Activated T-cell treated with anti-CD3 and anti-CD28 coated beads for 24 hours (primary cell): ENCODE results near the gene DDHD1.
"Not testable (repeated sequence)": the region's sequence is repeated elsewhere in the genome, so short reads cannot be mapped to it uniquely, and the experiment has no call there.

Source experiments
- DNase-seq: peaks from one replicate; pipeline ENCODE4 v3.0.0-alpha.2; 2020; ENCODE audit warnings: low read depth

Gene DDHD1

DNA sequence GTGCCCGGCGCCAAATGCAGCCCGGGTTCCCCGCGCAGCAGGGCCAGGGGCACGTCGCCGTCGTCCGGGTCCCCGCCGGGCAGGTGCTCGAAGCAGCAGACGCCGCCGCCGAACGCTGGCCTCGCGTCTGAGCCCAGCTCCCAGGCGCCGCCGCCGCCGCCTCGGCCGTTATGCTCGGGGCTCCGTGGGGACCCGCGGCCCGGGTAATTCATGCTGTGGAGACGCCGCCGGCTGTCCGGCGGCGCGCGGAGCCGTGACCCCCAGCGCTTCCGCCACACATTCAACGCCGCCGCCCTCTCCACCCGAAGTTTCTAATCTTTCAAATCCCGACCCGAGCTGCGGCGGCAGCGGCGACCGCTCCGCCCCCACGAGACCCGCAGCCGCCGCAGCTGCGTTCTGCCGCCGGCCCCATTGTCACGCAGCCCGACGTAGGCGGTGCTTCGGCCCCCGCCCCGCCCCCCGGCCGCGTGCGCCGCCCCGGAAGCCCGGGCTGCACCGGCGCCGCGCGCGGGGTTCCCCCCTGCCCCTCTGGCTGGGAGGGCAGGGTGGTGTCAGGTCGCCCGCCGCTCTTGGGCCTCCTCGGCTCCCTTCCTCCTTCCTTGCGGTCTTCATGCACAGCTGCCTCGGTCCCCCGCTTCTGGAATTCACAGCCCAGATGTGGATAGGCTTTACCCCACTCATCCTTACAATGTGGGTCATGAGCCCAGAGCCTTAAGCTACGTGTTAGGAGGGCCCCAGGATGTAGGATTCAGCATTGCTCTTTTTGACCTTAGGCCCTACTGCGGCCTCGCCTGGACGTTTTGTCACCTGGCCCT lies at the start of gene DDHD1:
Gene DDHD1 (minus strand): TSS at position 437 of the 815 bp plus-strand sequence. CDS start 225 bp downstream, at position 212.
- peak; percentile 81 for DNase-seq

DNA sequence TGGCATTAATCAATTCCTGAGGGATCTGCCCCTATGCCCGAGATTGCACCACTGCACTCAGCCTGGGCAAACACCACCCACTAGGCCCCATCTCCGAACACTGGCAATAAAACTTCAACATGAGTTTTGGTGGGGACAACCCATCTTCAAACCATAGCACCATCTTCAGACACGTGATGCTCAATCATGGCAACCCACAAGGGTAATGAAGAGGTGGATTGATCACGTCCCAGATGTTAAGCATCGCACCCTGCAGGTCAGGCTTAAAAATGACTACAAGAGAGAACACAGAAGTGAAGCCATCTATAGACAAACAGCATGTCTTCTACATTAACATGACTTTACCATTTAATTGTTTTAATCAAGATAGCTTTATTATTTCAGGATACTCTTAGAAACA lies 42.8 kb upstream of the DDHD1 start:
- no peak for DNase-seq

DNA sequence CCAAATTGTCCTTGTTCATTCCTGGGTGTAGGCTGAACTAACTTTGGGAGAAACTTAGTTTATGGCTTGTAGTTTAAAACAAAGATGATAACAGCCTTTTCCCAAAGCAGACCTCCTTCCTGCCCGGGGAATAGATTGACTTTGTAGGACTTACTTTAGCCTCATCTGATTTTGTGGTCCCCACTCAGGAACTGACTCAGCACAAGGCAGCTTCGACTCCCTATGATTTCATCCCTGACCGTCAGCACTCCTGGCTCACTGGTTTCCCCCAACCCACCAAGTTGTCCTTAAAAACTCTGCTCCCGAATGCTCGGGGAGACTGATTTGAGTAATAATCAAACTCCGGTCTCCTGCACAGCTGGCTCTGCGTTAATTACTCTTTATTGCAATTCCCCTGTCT lies 40.1 kb upstream of the DDHD1 start:
- DNase-seq: no peak

DNA sequence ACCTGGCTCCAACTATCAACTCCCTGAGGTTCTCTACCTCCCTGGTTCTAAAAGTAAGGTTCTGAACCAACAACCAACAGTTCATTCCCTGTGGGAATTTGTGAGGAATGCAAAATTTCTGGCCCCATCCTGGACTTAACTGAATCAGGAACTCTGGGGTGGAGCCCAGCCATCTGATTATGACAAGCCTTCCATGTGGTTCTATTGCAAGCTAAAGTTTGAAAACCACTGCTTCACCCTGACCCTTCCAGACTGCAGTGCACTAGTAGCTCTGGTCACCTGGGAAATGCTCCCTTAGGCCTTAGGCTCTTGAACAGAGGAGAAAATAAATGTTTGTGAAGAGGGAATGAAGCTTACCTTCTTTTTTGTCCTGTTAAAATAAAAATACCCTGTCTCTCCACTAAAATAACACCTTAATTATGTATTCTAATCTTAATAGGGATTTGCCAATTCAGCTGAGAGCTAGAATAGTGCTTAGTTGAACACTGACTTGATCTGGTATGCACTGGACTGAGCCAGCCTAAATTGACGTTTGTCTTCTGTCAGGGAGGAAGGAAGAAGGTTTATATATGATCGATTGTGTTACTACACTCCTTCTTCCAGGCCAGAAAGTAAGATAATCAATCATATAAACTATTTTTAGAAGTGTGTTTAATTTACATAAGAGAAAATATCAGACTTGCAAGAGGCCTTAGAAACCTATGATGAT lies 39.1 kb upstream of the DDHD1 start:
- no peak for DNase-seq

DNA sequence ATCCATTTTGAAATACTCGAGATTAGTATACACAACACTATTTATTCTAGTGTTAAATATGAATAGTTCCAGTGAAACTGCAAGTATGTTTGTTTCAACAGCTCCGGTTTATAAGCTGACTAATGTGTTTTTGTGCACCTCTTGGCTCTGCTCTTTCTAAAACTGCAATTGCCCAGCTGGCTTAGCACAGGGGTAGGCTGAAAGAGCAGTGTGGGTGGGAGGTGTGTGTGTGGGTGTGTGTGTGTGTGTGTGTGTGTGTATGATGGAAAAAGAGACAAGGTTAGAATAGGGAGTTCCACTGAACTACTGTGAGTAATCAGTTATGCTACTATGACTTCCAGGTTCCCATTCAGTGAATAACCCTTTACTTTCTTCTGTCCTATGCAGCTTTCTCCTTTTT lies 37.8 kb upstream of the DDHD1 start:
- DNase-seq: peak; percentile 57

DNA sequence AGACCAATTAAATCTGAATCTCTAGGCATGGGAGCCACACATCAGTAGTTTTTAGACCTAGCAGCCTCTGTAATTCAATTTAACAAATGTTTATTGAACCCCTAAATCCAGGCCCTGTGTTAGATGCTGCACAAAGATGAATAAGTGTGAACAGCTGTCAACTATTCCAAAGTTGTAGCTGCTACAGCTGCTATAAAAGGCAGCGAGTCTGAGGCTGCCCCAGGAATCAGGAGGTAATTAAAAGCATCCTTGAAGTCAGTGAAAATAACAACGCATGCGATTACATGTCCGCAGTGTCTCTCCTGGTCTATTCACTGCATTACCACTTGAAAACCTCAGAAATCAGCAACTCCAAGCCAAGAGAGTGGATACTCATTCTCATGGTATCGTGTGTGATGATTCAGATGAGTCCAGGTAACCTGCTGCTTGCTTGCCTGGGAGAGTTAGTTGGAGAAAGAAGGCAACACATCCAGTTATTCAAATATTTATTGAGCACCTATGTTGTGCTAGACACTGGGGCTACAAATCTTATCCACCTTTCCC lies 34.9 kb upstream of the DDHD1 start:
- no peak for DNase-seq

DNA sequence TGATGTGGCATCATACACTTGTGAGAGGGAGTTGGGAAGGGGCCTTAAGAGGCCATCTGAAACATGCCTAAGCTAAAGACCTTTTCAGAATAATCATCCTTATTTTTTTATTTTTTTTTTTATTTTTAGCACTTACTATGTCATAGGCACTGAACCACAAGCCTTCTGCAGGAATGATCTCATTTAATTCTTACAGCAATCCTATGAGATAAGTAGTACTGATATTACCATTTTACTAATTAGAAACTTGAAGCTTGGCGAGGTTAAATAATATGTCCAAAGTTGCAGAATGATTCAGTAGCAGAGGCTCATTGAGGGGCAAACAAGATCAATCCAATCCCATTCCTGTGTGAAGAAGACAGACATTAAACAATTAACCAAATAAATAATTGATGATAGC lies 33.4 kb upstream of the DDHD1 start:
- no peak for DNase-seq

DNA sequence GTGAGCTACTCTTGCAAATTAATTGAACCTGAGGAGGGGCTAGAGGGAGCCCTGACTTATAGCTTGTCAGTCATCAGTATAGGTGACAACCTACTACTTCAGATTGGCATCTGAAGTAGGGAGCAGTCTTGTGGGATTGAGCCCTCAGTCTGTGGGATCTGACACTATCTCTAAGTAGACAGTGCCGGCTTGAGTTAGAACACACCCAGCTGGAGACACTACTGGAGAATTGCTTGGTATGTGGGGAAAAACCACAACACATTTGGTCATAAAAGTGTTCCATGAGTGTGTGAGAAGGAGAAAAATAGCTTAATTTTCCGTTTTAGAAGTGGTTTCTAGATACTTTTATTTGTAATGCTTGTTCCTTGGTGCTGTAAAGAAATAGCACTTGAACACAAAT lies 30.5 kb upstream of the DDHD1 start:
- DNase-seq: no peak

DNA sequence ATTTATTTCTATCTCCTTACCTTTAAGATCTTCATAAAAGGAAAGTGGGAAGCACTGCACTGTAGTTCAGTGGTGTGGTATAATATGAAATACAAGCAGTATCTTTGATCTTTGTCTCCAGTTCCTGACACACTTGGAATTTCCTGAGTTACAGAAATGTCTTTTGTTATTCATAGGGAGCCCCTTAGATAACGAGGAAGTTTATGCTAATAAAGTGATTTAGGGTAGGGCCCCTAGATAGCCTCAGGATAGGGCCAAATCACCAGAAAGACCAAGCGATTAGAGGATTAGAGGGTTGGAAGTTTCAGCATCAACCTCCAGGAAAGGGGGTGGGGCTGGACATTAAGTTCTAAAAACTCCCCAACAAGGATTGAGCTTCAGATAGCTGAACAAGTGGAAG lies 29.9 kb upstream of the DDHD1 start:
- DNase-seq: no peak

DNA sequence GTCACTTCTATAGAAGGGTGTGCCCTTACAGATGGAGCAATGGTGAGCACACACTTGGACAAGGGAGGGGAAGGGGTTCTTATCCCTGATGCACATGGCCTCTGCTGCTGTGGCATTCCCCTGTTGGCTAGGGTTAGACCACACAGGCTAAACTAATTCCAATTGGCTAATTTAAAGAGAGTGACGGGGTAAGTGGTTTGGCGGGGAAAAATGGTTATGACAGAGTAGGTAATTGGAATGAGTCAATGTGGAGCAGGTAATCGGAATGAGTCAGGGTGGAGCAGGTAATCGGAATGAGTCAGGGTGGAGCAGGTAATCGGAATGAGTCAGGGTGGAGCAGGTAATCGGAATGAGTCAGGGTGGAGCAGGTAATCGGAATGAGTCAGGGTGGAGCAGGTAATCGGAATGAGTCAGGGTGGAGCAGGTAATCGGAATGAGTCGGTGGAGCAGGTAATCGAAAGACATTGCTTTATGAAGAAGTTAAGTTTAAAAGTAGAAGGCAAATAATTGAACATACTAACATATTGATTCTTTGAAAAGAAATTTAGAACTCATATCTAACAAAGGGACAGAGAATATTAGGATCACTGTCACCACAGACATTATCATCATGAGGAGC lies 28.4 kb upstream of the DDHD1 start:
- not testable (repeated sequence) for DNase-seq

DNA sequence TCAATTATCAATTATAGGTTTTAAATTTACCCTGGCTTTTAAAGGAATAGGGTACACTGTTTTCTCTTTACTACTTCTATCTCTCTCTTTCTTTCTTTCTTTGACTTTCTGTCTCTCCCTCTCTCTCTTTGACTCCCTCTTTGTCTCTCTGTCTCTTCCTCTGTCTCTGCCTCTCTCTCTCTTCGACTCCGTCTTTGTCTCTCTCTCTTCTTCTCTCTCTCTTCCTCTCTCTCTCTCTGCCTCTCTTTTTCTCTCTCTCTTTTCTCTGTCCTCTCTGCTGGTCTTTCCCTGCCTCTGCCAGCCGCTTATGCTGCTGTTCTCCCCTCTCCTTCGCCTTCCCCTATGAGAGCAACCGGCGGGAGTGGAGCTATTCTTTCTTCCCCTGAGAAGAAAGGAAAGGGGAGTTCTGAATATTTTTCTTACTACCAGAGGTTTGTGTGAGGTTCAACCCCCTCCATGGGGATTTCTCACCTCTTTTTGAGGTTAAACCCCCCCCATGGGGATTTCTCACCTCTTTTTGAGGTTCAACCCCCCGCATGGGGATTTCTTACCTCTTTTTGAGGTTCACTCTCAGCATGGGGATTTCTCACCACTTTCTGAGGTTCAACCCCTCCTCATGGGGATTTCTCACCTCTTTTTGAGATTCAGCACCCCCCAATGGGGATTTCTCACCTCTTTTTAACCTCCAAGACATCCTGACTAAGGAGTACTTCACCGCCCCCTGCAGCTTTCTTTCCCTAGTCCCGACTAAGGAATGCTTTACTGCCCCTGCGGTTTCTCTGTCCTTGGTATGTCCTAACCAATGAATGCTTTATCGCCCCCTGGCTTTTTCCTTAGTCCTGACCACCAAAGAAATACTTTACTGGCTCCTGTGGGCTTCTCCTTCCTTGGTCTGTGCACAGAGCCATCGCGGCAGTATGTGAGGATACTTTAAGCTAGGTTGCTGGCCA lies 27.4 kb upstream of the DDHD1 start:
- DNase-seq: peak; percentile 44

DNA sequence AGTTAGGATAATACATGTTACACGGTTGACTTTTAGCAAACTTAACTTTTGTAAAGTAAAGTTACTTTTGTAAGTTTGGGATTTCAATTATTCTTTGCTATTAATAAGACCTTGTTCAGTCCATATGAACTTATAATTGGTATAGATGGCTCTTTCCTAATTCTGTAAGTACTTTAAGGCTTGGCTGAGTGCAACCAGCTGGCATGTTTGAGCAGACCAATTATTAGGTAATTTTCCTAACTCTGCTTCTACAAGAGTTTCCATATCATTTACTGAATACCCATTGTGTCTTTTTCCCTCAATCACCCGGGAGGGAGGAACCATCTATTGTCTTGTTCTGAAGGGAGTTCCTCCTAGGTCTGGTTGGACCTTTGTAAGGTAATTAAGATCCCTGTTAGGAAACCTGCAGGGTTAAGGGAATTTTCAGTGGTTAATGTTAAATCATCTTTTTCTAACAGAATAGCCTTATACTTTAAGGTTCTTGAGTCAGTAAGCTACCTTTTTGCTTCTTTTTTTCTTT lies 26.4 kb upstream of the DDHD1 start:
- DNase-seq: not testable (repeated sequence)

DNA sequence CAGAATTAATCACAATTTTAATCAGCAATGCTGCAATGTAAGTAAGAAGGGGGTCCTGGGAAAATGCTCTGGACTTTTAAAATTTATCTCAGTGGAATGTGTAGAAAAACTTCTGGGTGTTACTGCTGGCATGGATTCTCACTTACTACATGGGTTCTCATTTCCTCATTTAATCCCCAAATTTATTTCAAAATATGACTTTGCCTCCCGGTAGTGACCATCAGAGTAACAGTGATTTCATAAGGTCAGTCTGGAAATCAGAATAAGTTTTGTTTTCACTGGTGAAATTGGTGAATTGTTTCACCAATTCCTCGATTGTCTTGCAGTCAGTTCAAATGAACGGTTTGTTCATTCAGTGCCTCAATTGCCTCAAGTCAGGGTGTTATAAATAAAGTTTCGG lies 22.3 kb upstream of the DDHD1 start:
- DNase-seq: no peak

DNA sequence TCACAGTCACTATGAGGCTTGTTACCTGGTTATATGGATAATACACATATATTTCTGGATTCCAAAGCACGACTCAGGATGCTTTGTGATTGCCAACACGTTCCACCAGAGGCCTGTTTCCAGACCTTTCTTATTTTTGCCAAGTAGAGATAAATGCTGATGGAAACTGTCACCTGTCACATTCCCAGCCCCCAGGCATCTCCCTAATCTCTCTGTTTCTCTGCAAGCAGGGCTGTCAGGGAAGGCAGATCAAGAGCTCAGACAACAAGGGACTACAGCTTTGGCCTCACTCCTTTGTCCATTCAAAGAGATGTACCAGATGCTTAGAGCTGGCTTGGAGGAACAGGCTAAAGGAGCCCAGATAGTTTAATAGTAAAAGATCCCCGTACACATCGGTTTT lies 21.8 kb upstream of the DDHD1 start:
- DNase-seq: no peak

DNA sequence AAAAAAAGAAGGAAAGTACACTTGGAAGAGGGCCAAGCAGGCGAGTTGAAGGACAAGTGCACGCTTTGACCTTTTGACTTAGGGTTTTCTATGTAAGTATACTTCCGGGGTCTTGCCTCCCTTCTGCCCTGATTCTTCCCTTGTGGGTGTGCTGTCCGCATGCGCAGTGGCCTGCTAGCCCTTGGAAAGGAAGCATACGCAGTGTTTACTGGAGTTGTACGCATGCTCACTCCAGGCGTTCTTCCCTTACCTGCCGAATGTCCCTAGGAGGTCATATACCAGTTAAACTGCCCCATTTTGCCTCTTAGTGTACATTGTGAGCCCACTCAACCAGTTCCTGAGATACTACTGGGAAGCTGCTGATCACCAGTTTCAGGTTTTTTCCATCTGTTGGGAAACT lies 15.7 kb upstream of the DDHD1 start:
- no peak for DNase-seq

DNA sequence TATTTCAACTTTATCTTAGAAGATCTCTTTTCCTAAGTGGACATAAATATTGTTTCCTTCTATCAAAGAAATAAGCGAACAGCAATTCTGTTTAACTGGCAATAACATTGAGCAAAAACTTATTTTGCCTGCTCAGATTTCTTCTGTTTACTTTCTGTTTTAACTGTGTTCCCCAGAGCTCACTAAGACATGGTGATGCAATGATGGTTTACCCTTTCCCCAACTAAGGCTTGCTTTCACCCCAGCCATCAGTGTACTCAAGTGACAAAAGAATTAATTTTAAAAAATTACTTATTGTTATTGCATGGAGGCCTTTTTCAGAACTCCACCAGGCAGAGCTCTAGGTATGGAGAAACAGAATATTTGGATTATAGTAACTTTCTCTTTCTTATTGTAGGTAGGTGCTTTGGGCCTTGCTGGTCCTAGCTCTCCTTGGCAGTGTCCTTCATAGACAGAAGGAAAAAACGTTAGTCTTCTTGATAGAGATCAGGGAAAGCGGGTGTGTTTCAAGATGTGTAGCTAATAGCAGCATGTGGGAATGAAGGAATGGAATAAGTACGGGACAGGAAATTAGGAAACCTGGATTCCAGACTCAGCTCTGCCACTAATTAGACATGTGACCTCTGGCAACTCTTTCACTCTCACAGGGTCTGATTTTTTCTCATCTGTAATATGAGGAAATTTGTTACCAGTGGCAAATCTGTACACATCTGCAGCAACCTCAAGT lies 14.6 kb upstream of the DDHD1 start:
- DNase-seq: no peak

DNA sequence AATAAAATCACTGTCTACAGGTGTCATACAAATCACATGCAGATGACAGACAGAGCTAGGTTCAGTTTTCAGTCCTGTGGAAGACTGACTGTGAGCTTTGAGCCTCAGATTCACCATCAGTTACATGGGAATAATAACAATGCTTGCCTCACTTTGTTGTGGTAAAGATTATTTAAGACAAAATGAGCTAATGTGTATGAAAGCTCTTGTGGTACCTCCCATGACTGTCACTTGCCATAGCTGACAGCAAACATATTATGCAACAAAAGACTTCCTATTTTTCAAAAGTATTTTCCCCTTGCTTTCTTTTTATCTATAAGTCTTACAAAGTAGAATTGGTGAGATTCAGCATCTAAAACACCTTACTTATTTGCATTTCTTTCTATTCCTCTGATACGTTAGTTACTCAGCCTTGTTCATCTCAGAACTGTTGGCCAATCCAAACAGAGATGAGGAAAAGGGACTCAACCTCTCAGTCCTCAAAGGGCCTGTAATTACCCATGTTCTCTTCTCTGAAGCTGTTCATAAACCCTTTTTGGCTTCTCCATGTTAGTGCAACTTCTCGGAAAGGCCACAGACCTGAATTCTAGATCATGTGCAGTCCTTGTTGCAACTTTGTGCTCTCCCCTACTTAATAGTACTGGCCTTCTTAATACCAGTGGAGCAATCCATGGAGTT lies 8.8 kb upstream of the DDHD1 start:
- no peak for DNase-seq

DNA sequence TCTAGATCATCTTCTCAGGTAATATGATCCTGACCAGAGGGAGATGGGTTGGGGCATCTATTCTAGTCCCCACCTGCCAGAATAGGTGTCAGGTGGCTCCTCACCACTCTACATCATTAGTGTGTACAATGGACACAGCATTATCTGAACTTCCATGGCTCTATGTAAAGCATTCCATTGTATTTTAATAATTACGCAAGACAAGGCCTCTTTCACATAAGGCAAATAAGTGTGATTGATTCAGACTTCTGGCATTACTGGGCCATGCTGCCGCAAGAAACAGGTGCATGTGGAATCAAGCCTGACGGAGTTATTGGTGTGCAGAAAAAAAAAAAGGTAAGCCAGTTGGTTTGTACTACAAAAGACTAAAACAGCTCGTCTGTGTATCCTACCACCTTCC lies 3.1 kb upstream of the DDHD1 start:
- DNase-seq: no peak

DNA sequence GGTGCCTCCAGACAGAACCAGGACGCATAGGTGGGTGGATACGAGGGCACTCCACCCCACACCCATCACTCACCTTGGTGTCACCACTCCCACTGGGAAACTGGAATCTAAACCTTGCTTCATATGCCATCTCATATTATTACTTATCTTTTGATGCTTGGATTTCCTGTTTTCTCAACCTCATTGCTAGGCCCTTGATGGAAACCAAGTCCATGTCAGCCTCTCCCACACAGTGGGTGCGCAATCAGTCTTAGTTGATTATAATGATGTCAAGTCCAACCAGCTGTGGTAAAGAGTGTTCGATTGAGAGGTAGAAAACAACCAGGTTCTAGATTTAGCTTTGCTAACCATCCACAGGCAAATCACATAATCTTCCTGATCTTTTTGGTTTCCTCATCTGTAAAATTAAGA lies 584 bp upstream of the DDHD1 start:
- DNase-seq: no peak

DNA sequence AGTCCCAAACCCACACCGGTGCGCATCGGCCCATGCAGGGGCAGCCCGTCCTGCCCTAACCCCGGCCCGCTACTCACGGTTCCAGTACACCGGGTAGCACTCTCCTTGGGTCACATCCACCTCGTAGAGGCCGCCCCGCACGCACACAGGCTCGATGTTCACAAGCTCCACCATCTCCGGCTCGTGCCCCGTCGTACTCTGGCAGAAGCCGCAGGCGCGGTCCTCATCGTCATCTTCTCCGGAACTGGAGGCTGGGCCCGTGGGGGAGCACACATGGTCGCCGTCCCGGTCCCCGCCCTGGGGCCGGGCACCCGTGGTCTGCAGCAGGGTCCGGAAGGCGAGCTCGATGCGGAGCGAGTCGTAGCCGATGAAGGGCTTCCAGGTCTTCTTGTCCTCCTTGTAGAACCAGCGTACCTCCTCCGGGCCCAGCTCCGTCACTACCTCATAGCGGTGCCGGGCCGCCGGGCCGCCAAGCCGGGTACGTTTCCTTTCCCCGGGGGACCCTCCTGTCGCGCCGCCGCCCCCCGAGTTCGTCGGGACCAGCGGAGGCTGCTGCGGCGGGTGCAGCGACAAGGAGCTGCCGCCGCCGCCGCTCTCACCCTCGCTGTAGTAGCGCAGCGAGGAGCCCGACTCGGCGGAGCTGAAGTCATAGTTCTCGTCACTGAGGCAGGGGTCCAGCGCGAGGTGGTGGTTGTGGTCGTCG lies 788 bp downstream of the DDHD1 start:
- peak; percentile 52 for DNase-seq
